Cortex of kidney (tissue), 1 donor: ENCODE measurements around the gene ASB10.

Experiments used
- DNase-seq: peaks from one replicate; lab custom pipeline; 2025; lab: John Stamatoyannopoulos, UW

ASB10 gene

GRCh38 chr7:151186640-151187408, at the start of gene ASB10:
Gene ASB10, minus strand, starts transcription at chr7:151187250. Its CDS starts 120 bp downstream, at chr7:151187130.
- no peak for DNase-seq

DNA sequence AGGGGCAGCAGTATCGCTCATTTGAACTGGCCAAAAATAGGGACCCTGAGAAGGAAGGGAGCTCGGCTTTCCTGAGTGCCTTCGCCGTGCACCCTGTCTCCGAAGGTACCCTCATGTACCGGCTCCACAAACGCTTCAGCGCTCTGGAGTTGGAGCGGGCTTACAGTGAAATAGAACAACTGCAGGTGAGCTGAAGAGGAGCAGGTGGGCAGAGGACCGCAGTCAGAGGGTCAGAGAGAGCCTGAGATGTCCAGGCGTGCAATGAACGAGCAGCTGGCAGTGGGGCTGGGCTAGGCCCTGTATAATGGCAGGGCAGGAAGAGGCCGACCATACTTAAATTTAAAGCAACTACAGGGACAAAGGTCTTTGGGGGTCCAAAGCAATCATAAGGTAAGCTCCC, 49.4 kb upstream of the ASB10 start:
- no peak for DNase-seq

GRCh38 chr7:151235091-151235787, 48.2 kb upstream of the ASB10 start:
- DNase-seq: no peak

GRCh38 chr7:151233804-151234203, 46.8 kb upstream of the ASB10 start:
- DNase-seq: no peak

DNA sequence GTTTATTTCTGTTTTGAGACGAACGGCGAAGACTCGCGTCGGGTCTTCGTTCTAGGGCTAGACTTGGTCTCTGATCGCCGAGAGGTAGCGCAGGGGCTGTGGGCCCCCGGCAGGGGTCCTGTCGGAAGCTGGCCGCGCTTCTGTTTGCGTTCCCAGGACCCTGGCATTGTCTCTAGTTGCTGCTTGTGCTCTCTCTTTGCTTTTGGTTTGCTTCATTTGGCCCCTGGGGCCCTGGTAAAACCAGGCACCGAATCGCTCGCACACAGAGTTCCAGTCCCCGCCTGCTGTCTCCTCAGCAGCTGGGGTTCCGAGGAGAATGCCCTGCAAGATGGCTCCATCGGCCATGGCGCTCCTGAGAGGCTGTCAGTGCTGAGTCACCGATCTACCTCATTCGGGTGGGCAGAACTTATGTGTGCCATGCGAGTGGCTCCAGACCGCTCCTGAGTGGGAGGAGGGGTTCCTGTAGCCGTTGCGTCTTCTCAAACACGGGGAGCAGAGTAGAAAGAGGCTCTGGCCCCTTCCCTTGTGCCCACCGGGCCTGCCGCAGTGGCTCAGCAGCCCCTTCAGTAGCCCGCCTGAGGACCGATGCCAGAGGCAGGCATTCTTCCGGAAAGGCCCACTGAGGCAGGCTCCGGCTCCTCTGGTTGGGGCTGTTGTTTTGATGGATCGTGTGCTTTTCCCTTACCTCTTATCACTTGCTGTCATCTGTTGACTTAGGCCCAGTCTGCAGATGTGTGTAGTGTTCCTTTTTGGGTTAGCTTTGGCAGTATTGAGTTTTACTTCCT, 46.1 kb upstream of the ASB10 start:
- DNase-seq: no peak

DNA sequence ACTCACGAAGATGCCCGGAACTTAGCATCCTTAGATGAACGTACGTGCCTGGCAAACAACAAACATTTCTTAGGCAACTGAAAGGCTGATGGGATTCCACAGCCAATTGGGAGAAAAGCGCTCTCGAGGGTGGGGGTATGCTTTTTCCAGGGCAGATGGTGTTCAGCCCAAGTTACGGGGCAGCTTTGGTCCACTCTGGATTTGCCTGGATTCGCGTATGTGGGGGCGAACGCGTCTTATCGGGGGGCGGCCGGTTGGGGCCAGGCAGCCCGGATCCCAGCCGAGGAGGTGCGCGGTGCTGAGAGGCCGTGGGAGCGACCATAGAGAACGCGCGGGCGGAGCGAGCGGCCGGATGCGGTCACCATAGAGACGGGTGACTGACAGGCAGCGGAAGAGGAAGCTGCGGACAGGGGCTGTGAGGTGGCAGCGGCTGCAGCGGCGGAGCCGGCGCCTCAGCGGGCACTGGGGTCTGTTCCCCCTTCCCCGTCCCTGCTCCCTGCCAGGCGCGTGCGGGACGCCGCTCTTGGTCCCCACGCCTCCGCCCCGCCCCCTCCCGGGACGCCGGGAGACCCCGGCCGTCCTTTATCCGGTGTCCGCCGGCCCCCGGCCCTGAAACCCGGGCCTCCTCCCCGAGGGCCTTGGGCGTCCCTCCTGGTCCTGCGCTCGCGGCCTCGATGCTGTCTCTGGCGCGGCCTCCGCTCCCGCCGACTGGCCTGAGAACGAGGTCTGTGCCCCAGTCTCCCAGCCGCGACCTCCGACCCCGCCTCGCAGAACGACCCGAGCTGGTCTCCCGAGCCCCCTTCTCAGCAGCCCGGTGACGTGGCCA, 45.3 kb upstream of the ASB10 start, which contains the start of gene CHPF2:
Gene CHPF2, plus strand, starts transcription at position 393 of the 826 bp plus-strand sequence. CDS start 1,529 bp downstream, outside the sequence.
- DNase-seq: peak; percentile 21

- no peak for DNase-seq
Observed at GRCh38 chr7:151231080-151231479, 44.0 kb upstream of the ASB10 start.

DNA sequence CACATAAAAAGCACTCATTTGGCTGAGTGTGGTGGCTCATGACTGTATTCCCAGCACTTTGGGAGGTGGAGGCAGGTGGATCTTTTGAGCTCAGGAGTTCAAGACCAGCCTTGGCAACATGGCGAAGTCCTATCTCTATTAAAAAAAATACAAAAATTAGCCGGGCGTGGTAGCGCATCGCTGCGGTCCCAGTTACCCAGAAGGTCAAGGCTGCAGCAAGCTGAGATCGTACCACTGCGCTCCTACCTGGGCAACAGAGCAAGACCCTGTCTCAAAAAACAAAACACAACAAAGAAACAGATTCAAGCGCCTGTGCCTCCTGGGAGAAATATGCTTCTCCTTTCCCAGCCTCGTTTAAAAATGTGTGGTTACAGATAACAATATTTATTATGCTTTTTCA, 42.2 kb upstream of the ASB10 start:
- no peak for DNase-seq

DNA sequence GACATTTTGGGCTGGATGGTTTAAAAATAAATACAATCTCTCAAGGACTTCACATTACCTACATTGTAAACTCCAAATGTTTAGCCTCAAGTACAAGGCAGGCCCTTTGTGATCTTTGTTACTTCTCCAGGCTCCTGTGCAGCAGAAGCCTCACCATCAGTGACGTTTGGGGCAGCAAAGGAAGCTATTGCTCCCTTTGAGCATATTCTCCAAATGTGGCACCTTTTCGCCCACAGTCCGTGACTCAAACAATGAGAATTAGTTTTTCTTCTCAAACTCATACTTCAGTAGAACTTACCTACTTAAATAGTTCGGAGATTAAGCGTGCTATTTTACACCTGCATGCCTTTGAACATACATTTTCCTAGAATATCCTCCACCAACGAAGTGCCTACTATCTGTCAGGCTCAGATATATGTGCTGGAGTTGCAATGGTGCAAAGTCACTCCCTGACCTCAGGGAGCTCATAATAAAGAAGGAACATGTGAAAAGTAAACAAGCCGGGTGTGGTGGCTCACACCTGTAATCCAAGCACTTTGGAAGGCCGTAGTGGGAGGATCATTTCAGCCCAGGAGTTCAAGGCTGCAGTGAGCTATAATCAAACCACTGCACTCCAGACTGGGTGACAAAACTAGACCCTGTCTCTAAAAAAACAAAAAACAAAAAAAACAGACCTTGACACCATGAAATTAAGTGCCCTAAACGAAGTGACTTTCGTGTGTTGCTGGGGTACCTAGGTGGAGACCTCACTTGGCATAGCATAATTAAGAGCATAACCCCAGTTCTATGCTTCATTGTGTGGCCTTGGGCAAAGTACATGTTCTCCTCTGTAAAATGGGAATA, 41.2 kb upstream of the ASB10 start:
- DNase-seq: no peak

DNA sequence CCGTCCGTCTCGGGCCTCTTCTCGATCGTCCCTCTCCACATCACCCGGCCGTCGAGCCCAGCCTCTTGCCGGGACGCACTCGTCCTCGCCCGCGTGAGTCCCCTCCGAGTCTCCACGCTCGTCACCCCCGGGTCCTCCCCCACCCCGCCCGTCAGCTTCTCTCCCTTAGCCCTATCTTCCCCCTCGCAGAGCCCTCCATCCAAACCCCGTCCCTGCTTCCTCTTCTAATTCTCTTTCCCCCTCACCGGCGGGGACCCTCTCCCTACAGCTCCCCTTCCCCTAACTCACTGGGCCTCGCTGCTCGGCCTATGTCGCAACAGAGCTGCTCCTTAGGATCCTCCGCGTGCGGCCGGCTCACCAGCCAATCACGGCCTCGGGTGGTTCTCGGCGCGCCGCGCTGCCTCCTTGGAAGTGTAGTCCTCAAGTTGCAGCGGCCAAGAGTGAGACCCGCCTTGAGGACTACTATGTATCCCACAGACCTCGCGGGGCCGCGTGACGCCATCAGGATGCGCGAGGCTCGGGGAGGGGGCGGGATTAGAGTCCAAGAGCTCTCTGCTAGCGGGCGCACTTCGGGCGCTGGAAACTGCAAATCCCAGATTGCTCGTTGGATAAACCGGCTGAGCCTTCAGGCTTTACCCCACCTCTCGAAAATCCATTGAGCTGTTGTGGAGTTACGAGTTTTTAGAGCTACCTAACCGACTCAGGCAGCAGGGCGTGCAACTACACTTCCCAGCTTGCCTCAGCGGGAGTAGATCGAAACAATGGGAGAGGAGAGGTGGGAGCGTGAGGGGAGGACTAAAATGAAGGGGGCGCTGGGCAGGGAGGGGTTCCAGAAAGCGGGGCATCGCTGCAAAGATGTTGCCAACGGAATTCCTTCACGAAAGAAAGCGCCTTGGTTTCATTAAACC, 40.1 kb upstream of the ASB10 start, which contains the start of gene ABCF2:
Gene ABCF2, minus strand, starts transcription at position 331 of the 908 bp plus-strand sequence. CDS start 747 bp downstream, outside the sequence.
- no peak for DNase-seq

DNA sequence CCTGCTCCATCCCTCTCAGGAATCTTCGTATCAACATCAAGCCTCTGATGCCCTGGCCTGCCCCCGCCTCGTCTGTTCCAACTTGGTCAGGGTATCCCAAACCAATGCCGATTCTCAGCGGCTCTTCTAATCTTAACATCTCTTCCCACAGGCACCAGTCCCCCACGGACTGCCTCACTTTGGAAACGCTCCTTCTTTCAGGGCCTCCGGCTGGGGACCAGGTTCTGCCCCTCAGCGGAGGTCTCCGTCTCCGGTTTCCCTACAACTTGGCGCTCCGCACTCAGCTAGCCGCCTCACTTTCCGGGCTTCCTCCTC, 39.5 kb upstream of the ASB10 start:
- no peak for DNase-seq

DNA sequence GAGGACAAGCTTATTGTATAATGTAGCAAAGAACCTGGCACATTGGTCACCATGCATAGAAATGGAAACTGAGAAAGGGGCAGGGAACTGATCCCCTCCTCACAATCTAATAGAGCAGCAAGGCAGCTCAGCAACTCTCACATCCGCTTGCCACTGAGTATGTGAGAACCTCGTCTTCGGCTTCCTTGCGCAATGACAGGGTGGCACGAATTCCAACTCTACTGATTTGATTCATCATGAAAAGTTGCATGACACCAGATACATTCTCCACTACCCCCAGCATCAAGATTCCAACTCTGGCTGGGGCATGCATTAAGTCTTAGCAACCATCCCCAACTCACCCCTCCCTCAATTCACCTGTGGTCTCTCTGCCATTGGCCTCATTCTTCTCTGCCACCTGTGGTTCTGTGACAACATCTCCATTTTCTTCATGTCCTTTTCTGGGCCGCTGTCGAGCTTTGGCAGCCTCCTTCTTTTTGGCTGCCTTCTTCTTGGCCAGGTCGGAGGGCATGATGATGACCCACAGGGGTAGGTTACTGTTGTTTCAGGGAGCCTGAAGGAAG, 39.0 kb upstream of the ASB10 start:
- no peak for DNase-seq

DNA sequence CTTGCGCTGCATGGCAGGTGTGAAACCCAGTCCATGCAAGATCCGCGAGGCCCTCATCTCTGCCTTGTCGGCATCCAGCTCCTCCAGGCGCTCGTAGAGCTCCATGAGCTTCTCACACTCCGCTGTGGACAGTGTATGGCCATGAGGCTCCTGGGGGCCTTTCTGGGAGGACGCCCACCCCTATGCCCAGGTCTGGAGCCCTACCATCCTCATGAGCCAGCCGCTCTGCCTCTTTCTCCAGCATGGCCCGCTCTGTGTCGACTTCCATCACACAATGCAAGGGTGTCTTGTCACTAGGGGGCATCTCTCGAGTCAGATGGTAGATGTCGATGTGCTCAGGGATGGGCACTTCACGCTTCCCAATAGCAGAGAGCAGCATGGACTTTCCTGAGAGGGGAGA, 36.7 kb upstream of the ASB10 start:
- DNase-seq: no peak

- DNase-seq: no peak
Observed at GRCh38 chr7:151218170-151218569, 31.1 kb upstream of the ASB10 start.

DNA sequence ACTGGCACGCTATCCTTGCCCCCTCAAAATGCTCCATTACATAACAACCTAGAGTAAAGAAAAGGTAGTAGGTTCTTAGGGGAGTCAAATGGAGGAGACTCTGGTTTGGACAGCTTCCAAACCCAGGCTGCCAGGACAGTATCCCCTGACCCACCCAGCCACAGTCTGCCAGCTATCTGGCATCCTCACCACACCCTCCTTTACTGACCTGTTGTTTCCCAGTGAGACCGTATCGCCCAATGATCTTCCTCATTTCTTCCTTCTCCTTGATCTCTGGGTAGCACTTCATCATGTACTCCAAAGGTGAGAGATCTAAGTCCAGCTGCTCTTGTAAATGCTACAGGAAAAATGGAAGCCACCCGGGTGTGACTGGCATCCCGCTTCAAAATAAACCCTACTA, 28.3 kb upstream of the ASB10 start:
- no peak for DNase-seq

GRCh38 chr7:151213826-151214225, 26.8 kb upstream of the ASB10 start:
- no peak for DNase-seq

DNA sequence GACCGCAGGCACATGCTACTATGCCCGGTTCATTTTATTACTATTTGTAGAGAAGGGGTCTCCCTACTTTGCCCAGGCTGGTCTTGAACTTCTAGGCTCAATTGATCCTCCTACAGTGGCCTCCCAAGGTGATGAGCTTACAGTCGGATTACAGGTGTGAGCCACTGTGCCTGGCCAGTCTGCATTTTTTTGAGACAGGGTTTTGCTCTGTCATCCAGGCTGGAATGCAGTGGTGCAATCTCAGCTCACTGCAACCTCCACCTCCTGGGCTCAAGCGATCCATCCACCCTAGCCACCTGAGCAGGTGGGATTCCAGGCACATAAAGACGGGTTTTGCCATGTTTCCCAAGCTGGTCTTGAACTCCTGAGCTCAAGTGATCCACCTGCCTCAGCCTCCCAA, 25.6 kb upstream of the ASB10 start:
- no peak for DNase-seq

DNA sequence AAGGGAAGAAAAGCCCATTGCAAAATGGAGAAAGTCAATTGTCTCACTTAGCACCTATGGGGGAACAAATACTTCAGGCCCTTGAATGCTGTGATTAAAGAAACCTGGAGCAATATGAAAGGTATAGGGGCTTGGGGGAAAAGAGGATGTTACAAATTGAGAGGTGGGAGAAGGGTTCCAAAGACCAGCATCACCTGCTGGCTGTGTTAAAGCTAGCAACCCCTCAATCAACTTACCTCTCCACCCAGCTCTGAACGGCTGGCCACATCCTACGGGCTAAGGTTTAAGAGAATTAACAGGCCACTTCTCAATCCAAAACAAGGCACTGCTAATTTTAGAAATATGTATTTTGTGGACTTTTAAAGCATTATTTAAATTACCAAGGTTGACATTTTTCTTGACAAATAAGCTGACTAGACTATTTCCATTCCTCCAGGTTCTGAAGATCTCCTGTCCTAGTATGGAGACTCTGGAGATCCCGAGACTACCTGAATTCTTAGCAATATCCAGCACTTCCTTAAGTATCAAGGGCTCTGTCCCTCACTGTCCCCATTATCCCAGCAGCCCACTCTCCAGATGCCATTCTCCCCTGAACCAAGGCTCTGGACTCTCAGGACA, 24.2 kb upstream of the ASB10 start:
- DNase-seq: no peak
